GM12864 (cell line): ENCODE data around the gene SLC1A7.

Source experiments
- DNase-seq: peaks from one replicate; pipeline ENCODE4 v3.0.0-alpha.2; 2011; ENCODE audit warnings: low read depth
- H3K4me3 ChIP-seq: 2 replicates; pipeline ENCODE4 v1.5.1; 2011; ENCODE audit warnings: mild to moderate bottlenecking, low read depth, low read length, control low read depth
- TF ChIP-seq, protein P1 (sequence below): IDR thresholded peaks from 2 replicates; pipeline ENCODE4 v1.5.1; 2011; ENCODE audit warnings: low read depth, mild to moderate bottlenecking, moderate library complexity, low read length, control low read depth, inconsistent platforms; ENCODE audit errors: missing control alignments

Gene SLC1A7

DNA sequence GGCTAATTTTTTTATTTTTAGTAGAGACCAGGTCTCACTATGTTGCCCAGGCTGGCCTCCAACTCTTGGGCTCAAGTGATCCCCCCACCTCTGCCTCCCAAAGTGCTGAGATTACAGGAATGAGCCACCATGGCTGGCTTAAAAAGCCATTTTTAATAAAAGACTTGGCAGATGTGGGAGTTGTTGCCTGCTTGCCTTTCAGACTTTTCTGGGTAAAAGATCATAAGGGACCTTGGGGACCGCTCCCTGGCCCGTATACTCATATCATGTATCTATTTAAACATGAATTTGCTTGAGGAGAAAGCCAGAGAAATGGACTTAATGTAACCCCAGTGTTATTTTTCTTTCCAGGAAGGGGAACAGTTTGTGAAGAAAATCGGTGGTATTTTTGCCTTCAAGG is 103.9 kb downstream of the SLC1A7 start:
- no peak for DNase-seq
- TF ChIP-seq, protein P1, sequence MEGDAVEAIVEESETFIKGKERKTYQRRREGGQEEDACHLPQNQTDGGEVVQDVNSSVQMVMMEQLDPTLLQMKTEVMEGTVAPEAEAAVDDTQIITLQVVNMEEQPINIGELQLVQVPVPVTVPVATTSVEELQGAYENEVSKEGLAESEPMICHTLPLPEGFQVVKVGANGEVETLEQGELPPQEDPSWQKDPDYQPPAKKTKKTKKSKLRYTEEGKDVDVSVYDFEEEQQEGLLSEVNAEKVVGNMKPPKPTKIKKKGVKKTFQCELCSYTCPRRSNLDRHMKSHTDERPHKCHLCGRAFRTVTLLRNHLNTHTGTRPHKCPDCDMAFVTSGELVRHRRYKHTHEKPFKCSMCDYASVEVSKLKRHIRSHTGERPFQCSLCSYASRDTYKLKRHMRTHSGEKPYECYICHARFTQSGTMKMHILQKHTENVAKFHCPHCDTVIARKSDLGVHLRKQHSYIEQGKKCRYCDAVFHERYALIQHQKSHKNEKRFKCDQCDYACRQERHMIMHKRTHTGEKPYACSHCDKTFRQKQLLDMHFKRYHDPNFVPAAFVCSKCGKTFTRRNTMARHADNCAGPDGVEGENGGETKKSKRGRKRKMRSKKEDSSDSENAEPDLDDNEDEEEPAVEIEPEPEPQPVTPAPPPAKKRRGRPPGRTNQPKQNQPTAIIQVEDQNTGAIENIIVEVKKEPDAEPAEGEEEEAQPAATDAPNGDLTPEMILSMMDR = no peak
- H3K4me3 ChIP-seq = no peak overlapping the region
